HEK293T (cell line): ENCODE results near the gene HLA-DMB.

Experiments
- CTBP1 ChIP-seq: fragments of 450-650 bp; IDR thresholded peaks from 2 replicates; pipeline ENCODE4 v1.6.1; 2016; ENCODE audit warnings: borderline replicate concordance
- ELF4 ChIP-seq: fragments of 450-650 bp; IDR thresholded peaks from 2 replicates; pipeline ENCODE4 v1.6.1; 2017; ENCODE audit warnings: antibody characterized with exemption
- FOXA1 ChIP-seq: fragments of 450-650 bp; IDR thresholded peaks from 2 replicates; pipeline ENCODE4 v1.6.1; 2016; ENCODE audit warnings: mild to moderate bottlenecking
- FOXK2 ChIP-seq: fragments of 450-650 bp; IDR thresholded peaks from 2 replicates; pipeline ENCODE4 v1.6.1; 2016; ENCODE audit warnings: mild to moderate bottlenecking
- NFRKB ChIP-seq: fragments of 450-650 bp; IDR thresholded peaks from 2 replicates; pipeline ENCODE4 v1.6.1; 2016; ENCODE audit warnings: mild to moderate bottlenecking, moderate library complexity
- SP1 ChIP-seq: fragments of 450-650 bp; IDR thresholded peaks from 2 replicates; pipeline ENCODE4 v1.6.1; 2017
- ZNF384 ChIP-seq: fragments of 450-650 bp; IDR thresholded peaks from 2 replicates; pipeline ENCODE4 v1.6.1; 2016
- TF ChIP-seq, protein P1 (sequence below): fragments of 450-650 bp; IDR thresholded peaks from 2 replicates; pipeline ENCODE4 v1.6.1; 2016

DNA sequence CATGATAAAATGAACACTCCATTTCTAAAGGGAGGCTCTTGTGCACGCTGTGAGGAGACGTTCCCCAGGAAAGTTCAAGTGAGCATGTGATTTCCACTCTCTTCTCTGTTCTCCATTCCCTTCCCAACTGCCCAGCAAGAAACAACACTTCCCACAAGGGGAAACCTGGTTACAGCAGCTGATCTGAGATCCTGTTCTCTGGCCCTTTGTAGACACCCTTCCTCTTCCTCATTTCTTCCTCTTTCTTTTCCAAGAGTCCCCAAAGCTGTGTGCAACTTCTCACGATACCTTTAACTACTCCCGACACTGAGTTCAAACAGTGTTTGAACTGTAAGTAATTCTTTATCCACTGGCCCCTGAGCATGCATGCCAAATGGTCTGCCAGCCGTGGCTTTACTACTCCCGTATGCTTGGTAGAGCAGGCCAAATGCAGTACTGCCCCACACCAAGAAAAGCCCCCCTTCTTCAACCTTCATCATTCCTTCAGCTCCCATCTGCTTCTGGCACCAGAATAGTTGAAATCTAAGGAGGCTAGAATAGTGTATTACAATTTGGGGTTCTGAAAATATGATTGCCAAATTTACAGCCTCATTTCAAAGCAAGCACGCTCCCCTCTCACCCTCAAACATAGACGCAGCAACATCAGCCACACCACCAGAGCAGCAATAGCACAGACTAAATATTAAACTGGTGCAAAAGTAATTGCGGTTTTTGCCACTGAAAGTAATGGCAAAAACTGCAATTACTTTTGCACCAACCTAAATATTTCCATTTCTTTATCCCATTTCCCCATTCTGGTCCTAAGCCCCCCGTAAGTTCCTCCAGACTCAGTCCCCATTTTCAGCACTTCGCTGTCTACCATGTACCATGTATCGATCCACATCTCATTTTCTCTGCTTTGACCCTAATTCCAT is 4.3 kb downstream of the HLA-DMB start:
- TF ChIP-seq FOXA1 (no peak), ZNF384 (no peak), SP1 (no peak), ELF4 (peak; percentile 46; the same call in 1 of the 2 replicates), FOXK2 (no peak), CTBP1 (no peak), NFRKB (no peak)
- TF ChIP-seq, protein P1, sequence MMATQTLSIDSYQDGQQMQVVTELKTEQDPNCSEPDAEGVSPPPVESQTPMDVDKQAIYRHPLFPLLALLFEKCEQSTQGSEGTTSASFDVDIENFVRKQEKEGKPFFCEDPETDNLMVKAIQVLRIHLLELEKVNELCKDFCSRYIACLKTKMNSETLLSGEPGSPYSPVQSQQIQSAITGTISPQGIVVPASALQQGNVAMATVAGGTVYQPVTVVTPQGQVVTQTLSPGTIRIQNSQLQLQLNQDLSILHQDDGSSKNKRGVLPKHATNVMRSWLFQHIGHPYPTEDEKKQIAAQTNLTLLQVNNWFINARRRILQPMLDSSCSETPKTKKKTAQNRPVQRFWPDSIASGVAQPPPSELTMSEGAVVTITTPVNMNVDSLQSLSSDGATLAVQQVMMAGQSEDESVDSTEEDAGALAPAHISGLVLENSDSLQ: no peak
